CD4-positive, CD25-positive, alpha-beta regulatory T cell (primary cell): ENCODE measurements around the gene PLCH1. TPM values are rescaled to one million over a fixed set of nuclear protein-coding genes. Genes with fewer than 3 reads are reported as not detected.

Source experiments
- ATAC-seq, 2 donors: fragments of 150-1000 bp; cut with Tn5 transposase; one replicate each; pipeline ENCODE4 v1.10.0; 2021; ENCODE audit warnings: low read depth in 2 of 2, moderate number of reproducible peaks in 2 of 2, moderate library complexity in 1 of 2
- DNase-seq, 3 donors: peaks; one replicate each; pipeline versions ENCODE4 v3.0.0 to v3.0.0-alpha.2; 2012 to 2022; ENCODE audit warnings: mixed read lengths in 1 of 3
- H3K27ac ChIP-seq: one replicate; pipeline ENCODE4 v1.7.0; 2013; ENCODE audit warnings: mild to moderate bottlenecking, low read length; ENCODE audit not compliant: insufficient read depth, poor library complexity, severe bottlenecking
- H3K27me3 ChIP-seq: one replicate; pipeline ENCODE4 v1.7.0; 2013; ENCODE audit warnings: low read length; ENCODE audit not compliant: control insufficient read depth, insufficient read depth
- H3K36me3 ChIP-seq: one replicate; pipeline ENCODE4 v1.7.0; 2013; ENCODE audit warnings: mild to moderate bottlenecking, low read length, moderate library complexity; ENCODE audit not compliant: control insufficient read depth, insufficient read depth
- H3K4me1 ChIP-seq: 2 replicates; pipeline ENCODE4 v1.7.0; 2013; ENCODE audit warnings: mild to moderate bottlenecking, low read length; ENCODE audit not compliant: insufficient read depth, control insufficient read depth, poor library complexity, severe bottlenecking
- H3K4me3 ChIP-seq: one replicate; pipeline ENCODE4 v1.7.0; 2013; ENCODE audit warnings: low read depth, mild to moderate bottlenecking, low read length, moderate library complexity
- H3K9me3 ChIP-seq, 2 experiments: 1 replicate in 1 of 2; 2 replicates in 1 of 2; pipeline ENCODE4 v1.7.0; 2013; ENCODE audit warnings: low read length in 2 of 2, mild to moderate bottlenecking in 1 of 2, moderate library complexity in 1 of 2; ENCODE audit not compliant: control insufficient read depth in 2 of 2
- H3K27ac Mint-ChIP-seq, 3 donors: one replicate each; pipeline ENCODE4 v1.8.0; 2020 to 2022; ENCODE audit warnings: mild to moderate bottlenecking in 3 of 3, mixed read lengths in 3 of 3, moderate library complexity in 2 of 3
- H3K27me3 Mint-ChIP-seq: one replicate; pipeline ENCODE4 v1.8.0; 2022; ENCODE audit warnings: mild to moderate bottlenecking, mixed read lengths
- H3K36me3 Mint-ChIP-seq: one replicate; pipeline ENCODE4 v1.8.0; 2020; ENCODE audit warnings: mixed read lengths
- H3K4me1 Mint-ChIP-seq, 4 donors: one replicate each; pipeline ENCODE4 v1.8.0; 2020 to 2022; ENCODE audit warnings: mixed read lengths in 4 of 4, mild to moderate bottlenecking in 1 of 4
- H3K4me3 Mint-ChIP-seq, 4 donors: one replicate each; pipeline ENCODE4 v1.8.0; 2020 to 2022; ENCODE audit warnings: mild to moderate bottlenecking in 4 of 4, mixed read lengths in 4 of 4, moderate library complexity in 3 of 4
- H3K9me3 Mint-ChIP-seq, 7 donors: one replicate each; pipeline ENCODE4 v1.8.0; 2020 to 2022; ENCODE audit warnings: mixed read lengths in 7 of 7, mild to moderate bottlenecking in 3 of 7, moderate library complexity in 2 of 7
- polyA plus RNA-seq, 4 donors: library from polyadenylated mRNA; unstranded; fragments of 300-500 nt; fragmentation: Illumina TruSeq; gene quantifications; one replicate each; pipeline ENCODE4 v1.2.3, GENCODE V29; 2021
- total RNA-seq: library from RNA; stranded (reverse); gene quantifications from one replicate; pipeline ENCODE4 v1.2.3, GENCODE V29; 2022

PLCH1 gene
- total and polyA plus RNA-seq, 5 donors from 2014 or later = 0.05 to 0.12 TPM; not detected in 3

- no peaks in the 10 kb centered on the region for H3K4me1 ChIP-seq
- no peak overlapping the region for H3K4me3 ChIP-seq
- Mint-ChIP-seq H3K9me3 (peaks cover 0 to 6% (median 0%) of the 10 kb centered on the region in 7 donors), H3K27ac (no peak overlapping the region), H3K27me3 (no peaks in the 10 kb centered on the region), H3K36me3 (no peaks in the 10 kb centered on the region), H3K4me3 (no peak overlapping the region), H3K4me1 (no peaks in the 10 kb centered on the region)
- H3K27ac ChIP-seq = no peak overlapping the region
- DNase-seq (no peak), ATAC-seq (no peak)
- H3K9me3 ChIP-seq = no peaks in the 10 kb centered on the region
- H3K27me3 ChIP-seq = no peaks in the 10 kb centered on the region
- H3K36me3 ChIP-seq = no peaks in the 10 kb centered on the region
Measured at GRCh38 chr3:155448531-155448930, 296.3 kb downstream of the PLCH1 start.

DNA sequence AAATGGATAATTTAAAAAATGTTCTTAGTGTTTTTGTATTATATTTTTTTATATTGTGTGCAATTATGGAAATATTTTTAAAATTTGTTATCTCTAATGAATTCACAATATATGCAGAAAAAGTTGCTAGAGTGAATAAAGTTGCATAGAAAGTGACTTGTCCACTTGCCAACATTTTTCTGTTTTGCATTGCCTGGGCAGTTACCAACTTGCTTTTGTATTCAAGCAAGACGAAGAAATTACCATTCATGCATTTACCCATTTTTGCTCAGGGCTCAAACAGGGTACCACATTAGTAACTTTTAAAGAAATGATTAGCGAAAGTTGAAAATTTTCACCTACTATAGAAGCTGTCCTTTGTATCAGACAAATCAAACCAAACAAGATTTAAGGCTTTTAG is 298.5 kb downstream of the PLCH1 start:
- ATAC-seq (no peak), DNase-seq (no peak)
- no peaks in the 10 kb centered on the region for H3K36me3 ChIP-seq
- H3K4me3 ChIP-seq = no peak overlapping the region
- no peaks in the 10 kb centered on the region for H3K27me3 ChIP-seq
- no peaks in the 10 kb centered on the region for H3K36me3 Mint-ChIP-seq
- H3K27ac ChIP-seq = no peak overlapping the region
- no peaks in the 10 kb centered on the region for H3K9me3 ChIP-seq
- H3K9me3 Mint-ChIP-seq = peaks cover 0 to 5% (median 0%) of the 10 kb centered on the region in 7 donors
- H3K4me1 ChIP-seq = no peaks in the 10 kb centered on the region
- H3K4me1 Mint-ChIP-seq = no peaks in the 10 kb centered on the region
- H3K27ac Mint-ChIP-seq = no peak overlapping the region
- no peaks in the 10 kb centered on the region for H3K27me3 Mint-ChIP-seq
- no peak overlapping the region for H3K4me3 Mint-ChIP-seq

- Histone ChIP-seq H3K27me3 (no peaks in the 10 kb centered on the region), H3K9me3 (no peaks in the 10 kb centered on the region), H3K4me1 (no peaks in the 10 kb centered on the region), H3K27ac (no peak overlapping the region), H3K4me3 (no peak overlapping the region), H3K36me3 (no peaks in the 10 kb centered on the region)
- Mint-ChIP-seq H3K27me3 (no peaks in the 10 kb centered on the region), H3K27ac (no peak overlapping the region), H3K4me1 (no peaks in the 10 kb centered on the region), H3K36me3 (no peaks in the 10 kb centered on the region), H3K9me3 (peaks cover 0 to 6% (median 0%) of the 10 kb centered on the region in 7 donors), H3K4me3 (no peak overlapping the region)
- DNase-seq = no peak
- ATAC-seq = no peak
Measured at GRCh38 chr3:155444771-155445170, 300.1 kb downstream of the PLCH1 start.

- Histone ChIP-seq H3K36me3 (no peaks in the 10 kb centered on the region), H3K4me1 (no peaks in the 10 kb centered on the region), H3K4me3 (no peak overlapping the region), H3K27me3 (no peaks in the 10 kb centered on the region), H3K27ac (no peak overlapping the region), H3K9me3 (no peaks in the 10 kb centered on the region)
- ATAC-seq (no peak), DNase-seq (no peak)
- Mint-ChIP-seq H3K4me3 (no peak overlapping the region), H3K4me1 (no peaks in the 10 kb centered on the region), H3K27me3 (no peaks in the 10 kb centered on the region), H3K36me3 (no peaks in the 10 kb centered on the region), H3K27ac (no peak overlapping the region), H3K9me3 (peaks cover 0 to 5% (median 0%) of the 10 kb centered on the region in 7 donors)
Measured at GRCh38 chr3:155443815-155444214, 301.1 kb downstream of the PLCH1 start.

- Histone ChIP-seq H3K27me3 (no peaks in the 10 kb centered on the region), H3K36me3 (no peaks in the 10 kb centered on the region), H3K4me3 (no peak overlapping the region), H3K4me1 (no peaks in the 10 kb centered on the region), H3K27ac (no peak overlapping the region), H3K9me3 (no peaks in the 10 kb centered on the region)
- DNase-seq = no peak
- H3K36me3 Mint-ChIP-seq = no peaks in the 10 kb centered on the region
- no peaks in the 10 kb centered on the region for H3K4me1 Mint-ChIP-seq
- ATAC-seq = no peak
- H3K27ac Mint-ChIP-seq = no peak overlapping the region
- no peak overlapping the region for H3K4me3 Mint-ChIP-seq
- no peaks in the 10 kb centered on the region for H3K27me3 Mint-ChIP-seq
- H3K9me3 Mint-ChIP-seq = peaks cover 0 to 5% (median 2%) of the 10 kb centered on the region in 7 donors
Measured at GRCh38 chr3:155442072-155442471, 302.8 kb downstream of the PLCH1 start.

GRCh38 chr3:155441506-155441905 is 303.4 kb downstream of the PLCH1 start:
- H3K27ac ChIP-seq = no peak overlapping the region
- Mint-ChIP-seq H3K9me3 (peaks cover 0 to 5% (median 2%) of the 10 kb centered on the region in 7 donors), H3K4me1 (no peaks in the 10 kb centered on the region), H3K36me3 (no peaks in the 10 kb centered on the region), H3K27ac (no peak overlapping the region), H3K4me3 (no peak overlapping the region), H3K27me3 (no peaks in the 10 kb centered on the region)
- DNase-seq (no peak), ATAC-seq (no peak)
- H3K9me3 ChIP-seq = no peaks in the 10 kb centered on the region
- no peaks in the 10 kb centered on the region for H3K27me3 ChIP-seq
- H3K4me3 ChIP-seq = no peak overlapping the region
- H3K4me1 ChIP-seq = no peaks in the 10 kb centered on the region
- no peaks in the 10 kb centered on the region for H3K36me3 ChIP-seq

GRCh38 chr3:155441026-155441425 is 303.8 kb downstream of the PLCH1 start:
- Histone ChIP-seq H3K36me3 (no peaks in the 10 kb centered on the region), H3K9me3 (no peaks in the 10 kb centered on the region), H3K4me1 (no peaks in the 10 kb centered on the region), H3K4me3 (no peak overlapping the region), H3K27ac (no peak overlapping the region), H3K27me3 (no peaks in the 10 kb centered on the region)
- Mint-ChIP-seq H3K36me3 (no peaks in the 10 kb centered on the region), H3K9me3 (peaks cover 0 to 5% (median 2%) of the 10 kb centered on the region in 7 donors), H3K27ac (no peak overlapping the region), H3K4me3 (no peak overlapping the region), H3K27me3 (no peaks in the 10 kb centered on the region), H3K4me1 (no peaks in the 10 kb centered on the region)
- DNase-seq (no peak), ATAC-seq (no peak)

DNA sequence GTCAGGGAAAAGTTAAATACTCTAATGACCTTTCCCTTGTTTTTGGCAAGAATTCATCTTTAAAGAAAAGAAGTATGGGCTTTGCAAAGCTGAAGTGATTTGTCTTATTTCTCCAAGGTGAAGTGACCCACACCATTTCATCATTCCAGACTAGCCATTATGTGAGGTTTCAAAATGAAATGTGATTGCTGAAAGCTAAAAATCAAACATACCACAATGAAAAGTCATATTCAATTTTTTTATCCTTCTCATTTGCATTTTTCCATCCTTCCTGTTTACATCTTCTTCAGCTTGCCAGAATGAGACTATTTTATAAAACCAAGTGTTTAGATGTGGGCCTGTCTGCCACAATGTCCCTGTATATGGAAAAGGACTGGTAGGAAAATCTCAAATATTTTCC is 309.1 kb downstream of the PLCH1 start:
- Histone ChIP-seq H3K4me3 (no peak overlapping the region), H3K27me3 (no peaks in the 10 kb centered on the region), H3K27ac (no peak overlapping the region), H3K9me3 (no peaks in the 10 kb centered on the region), H3K36me3 (no peaks in the 10 kb centered on the region), H3K4me1 (no peaks in the 10 kb centered on the region)
- Mint-ChIP-seq H3K36me3 (no peaks in the 10 kb centered on the region), H3K27me3 (no peaks in the 10 kb centered on the region), H3K9me3 (peaks cover 0 to 3% (median 2%) of the 10 kb centered on the region in 7 donors), H3K4me3 (no peak overlapping the region), H3K4me1 (no peaks in the 10 kb centered on the region), H3K27ac (no peak overlapping the region)
- ATAC-seq (no peak), DNase-seq (no peak)
